Medulla oblongata (tissue), 1 donor: ENCODE measurements around the gene SLAMF1.
"Not testable (repeated sequence)": the region's sequence is repeated elsewhere in the genome, so short reads cannot be mapped to it uniquely, and the experiment has no call there.

Experiments
- DNase-seq: peaks from one replicate; pipeline ENCODE4 v3.0.0-alpha.2; 2015; ENCODE audit errors: extremely low spot score

SLAMF1 gene

GRCh38 chr1:160563230-160563629 lies 83.6 kb downstream of the SLAMF1 start:
- DNase-seq: not testable (repeated sequence)

DNA sequence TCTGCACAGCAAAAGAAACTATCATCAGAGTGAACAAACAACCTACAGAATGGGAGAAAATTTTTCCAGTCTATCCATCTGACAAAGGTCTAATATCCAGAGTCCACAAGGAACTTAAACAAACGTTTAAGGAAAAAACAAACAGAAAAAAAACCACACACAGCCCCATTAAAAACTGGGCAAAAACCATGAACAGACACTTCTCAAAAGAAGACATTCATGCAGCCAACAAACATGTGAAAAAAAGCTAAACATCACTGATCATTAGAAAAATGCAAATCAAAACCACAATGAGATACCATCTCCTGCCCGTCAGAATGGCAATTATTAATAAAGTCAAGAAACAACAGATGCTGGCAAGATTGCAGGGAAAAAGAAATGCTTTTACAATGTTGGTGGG lies 84.1 kb downstream of the SLAMF1 start:
- not testable (repeated sequence) for DNase-seq

DNA sequence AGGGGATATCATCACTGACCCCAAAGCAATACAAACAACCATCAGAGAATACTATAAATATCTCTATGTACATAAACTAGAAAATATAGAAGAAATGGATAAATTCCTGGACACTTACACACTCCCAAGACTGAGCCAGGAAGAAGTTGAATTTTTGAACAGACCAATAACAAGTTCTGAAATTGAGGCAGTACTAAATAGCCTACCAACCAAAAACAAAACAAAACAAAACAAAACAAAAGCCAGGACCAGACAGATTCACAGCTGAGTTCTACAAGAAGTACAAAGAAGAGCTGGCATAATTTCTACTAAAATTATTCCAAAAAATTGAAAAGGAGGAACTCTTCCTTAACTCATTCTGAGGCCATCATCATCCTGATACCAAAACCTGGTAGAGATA lies 86.0 kb downstream of the SLAMF1 start:
- no peak for DNase-seq

DNA sequence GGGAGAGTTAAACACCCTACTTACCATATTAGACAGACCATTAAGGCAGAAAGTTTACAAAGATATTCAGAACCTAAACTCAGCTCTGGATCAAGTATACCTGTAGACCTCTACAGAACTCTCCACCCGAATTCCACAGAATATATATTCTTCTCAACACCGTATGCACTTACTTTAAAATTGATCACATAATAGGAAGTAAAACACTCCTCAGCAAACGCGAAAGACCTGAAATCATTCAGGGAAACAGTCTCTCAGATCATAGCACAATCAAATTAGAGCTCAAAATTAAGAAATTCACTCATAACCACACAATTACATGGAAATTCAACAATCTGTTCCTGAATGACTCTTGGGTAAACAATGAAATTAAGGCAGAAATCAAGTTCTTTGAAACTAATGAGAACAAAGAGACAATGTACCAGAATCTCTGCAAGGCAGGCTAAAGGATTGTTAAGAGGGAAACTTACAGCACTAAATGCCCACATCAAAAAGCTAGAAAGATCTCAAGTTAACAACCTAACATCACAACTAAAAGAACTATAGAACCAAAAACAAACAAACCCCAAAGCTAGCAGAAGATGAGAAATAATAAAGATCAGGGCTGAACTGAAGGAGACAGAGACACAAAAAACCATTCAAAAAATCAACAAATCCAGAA lies 86.7 kb downstream of the SLAMF1 start:
- no peak for DNase-seq

DNA sequence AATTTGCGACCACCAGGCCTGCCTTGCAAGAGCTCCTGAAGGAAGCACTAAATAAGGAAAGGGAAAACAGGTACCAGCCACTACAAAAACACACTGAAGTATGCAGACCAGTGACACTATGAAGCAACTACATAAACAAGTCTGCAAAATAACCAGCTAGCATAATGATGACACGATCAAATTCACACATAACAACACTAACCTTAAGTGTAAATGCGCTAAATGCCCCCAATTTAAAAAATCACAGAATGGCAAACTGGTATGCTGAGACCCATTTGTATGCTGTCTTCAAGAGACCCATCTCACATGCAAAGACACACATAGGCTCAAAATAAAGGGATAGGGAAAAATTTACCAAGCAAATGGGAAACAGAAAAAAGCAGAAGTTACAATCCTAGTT lies 87.4 kb downstream of the SLAMF1 start:
- not testable (repeated sequence) for DNase-seq

- DNase-seq: no peak
These were observed 88.0 kb downstream of the SLAMF1 start for GRCh38 chr1:160558660-160559380.
